ENCODE results near the gene COQ7. TPM values are rescaled to one million over a fixed set of nuclear protein-coding genes. Genes with fewer than 3 reads are reported as not detected.
A peak's percentile ranks its signal among the peaks of the same experiment; 100 is the strongest.

COQ7 gene
- total RNA-seq, 1 donor from 2014 or later: 15.5 TPM

DNA sequence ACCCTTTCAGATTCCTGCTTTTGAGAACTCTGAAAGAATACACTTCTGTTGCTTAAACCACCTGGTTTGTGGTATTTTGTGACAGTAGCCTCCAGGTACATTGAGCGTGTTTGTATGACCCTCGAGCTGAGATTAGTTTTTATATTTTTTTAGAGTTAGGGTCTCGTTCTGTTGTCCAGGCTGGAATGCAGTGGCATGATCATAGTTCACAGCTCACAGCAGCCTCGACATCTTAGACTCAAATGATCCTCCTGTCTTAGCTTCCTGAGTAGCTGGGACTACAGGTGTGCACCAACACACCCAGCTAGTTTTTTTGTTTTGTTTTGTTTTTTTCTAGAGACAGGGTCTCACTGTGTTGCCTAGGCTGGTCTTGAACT lies 41.9 kb downstream of the COQ7 start:
- no peaks in the 10 kb centered on the region for H3K27me3 ChIP-seq (ENCODE audit: control insufficient read depth, insufficient read depth, low read length)
- H3K36me3 ChIP-seq (ENCODE audit: control insufficient read depth, insufficient read depth, low read length): no peaks in the 10 kb centered on the region
- H3K4me3 ChIP-seq (ENCODE audit: low read depth, low read length): no peak overlapping the region
- TF ChIP-seq, protein P1, sequence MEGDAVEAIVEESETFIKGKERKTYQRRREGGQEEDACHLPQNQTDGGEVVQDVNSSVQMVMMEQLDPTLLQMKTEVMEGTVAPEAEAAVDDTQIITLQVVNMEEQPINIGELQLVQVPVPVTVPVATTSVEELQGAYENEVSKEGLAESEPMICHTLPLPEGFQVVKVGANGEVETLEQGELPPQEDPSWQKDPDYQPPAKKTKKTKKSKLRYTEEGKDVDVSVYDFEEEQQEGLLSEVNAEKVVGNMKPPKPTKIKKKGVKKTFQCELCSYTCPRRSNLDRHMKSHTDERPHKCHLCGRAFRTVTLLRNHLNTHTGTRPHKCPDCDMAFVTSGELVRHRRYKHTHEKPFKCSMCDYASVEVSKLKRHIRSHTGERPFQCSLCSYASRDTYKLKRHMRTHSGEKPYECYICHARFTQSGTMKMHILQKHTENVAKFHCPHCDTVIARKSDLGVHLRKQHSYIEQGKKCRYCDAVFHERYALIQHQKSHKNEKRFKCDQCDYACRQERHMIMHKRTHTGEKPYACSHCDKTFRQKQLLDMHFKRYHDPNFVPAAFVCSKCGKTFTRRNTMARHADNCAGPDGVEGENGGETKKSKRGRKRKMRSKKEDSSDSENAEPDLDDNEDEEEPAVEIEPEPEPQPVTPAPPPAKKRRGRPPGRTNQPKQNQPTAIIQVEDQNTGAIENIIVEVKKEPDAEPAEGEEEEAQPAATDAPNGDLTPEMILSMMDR (IDR thresholded peaks at IDR 0.05; ENCODE audit: insufficient read depth, low read length, severe bottlenecking): no peak
- FAIRE-seq: no peak
- DNase-seq (ENCODE audit: low read depth): no peak

DNA sequence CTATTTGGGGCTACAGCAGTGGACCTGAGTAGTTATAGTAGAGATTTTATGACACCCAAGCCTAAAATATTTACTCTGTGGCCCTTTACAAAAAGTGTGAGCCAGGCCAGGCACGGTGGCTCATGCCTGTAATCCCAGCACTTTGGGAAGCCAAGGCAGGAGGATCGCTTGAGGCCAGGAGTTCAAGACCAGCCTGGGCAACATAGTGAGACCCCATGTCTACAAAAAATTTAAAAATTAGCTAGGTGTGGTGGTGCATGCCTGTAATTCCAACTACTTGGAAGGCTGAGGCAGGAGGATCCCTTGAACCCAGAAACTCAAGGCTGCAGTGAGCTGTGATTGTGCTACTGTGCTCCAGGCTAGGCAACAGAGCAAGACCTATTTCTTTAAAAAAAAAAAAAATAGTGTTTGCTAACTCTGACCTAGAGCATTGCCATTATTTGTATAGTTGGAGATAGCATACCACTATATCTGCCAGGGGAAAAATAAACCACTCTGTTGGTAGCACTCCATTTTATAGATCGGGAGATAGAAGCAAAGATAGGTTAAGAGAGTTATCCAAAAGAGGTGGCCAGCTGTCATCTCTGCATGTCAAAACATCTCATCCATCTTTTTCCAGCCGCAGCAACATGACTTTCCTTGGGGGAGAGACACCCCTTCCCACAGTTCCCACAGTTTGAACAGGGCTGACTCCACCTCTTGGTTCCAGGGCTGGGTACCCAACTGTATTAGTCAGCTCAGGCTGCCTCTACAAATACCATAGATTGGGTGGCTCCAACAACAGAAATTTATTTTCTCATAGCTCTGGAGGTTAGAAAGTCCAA lies 43.3 kb downstream of the COQ7 start:
- no peak for FAIRE-seq
- no peak for DNase-seq (ENCODE audit: low read depth)
- Histone ChIP-seq H3K27me3 (ENCODE audit: control insufficient read depth, insufficient read depth, low read length) (no peaks in the 10 kb centered on the region), H3K36me3 (ENCODE audit: control insufficient read depth, insufficient read depth, low read length) (peaks cover 10% of the 10 kb centered on the region), H3K4me3 (ENCODE audit: low read depth, low read length) (no peak overlapping the region)
- TF ChIP-seq, protein P1 (IDR thresholded peaks at IDR 0.05; ENCODE audit: insufficient read depth, low read length, severe bottlenecking): no peak

DNA sequence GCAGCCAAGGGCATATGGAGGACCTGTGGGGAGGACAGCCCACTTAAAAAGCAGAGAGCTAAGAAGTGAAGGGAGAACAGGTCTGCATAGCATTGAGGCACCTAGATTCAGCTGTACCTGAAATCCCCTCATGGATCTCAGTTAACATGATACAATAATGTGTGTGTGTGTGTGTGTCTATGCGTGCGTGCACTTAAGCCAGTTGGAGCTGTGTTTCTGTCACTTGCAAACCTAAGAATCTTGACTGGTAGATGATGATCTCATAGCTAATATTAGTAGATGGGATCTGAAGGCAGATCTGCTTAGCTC lies 44.6 kb downstream of the COQ7 start:
- H3K27me3 ChIP-seq (ENCODE audit: control insufficient read depth, insufficient read depth, low read length): no peaks in the 10 kb centered on the region
- H3K4me3 ChIP-seq (ENCODE audit: low read depth, low read length): no peak overlapping the region
- FAIRE-seq (no peak), DNase-seq (ENCODE audit: low read depth) (no peak)
- TF ChIP-seq, protein P1 (IDR thresholded peaks at IDR 0.05; ENCODE audit: insufficient read depth, low read length, severe bottlenecking): no peak
- H3K36me3 ChIP-seq (ENCODE audit: control insufficient read depth, insufficient read depth, low read length): peaks cover 12% of the 10 kb centered on the region

DNA sequence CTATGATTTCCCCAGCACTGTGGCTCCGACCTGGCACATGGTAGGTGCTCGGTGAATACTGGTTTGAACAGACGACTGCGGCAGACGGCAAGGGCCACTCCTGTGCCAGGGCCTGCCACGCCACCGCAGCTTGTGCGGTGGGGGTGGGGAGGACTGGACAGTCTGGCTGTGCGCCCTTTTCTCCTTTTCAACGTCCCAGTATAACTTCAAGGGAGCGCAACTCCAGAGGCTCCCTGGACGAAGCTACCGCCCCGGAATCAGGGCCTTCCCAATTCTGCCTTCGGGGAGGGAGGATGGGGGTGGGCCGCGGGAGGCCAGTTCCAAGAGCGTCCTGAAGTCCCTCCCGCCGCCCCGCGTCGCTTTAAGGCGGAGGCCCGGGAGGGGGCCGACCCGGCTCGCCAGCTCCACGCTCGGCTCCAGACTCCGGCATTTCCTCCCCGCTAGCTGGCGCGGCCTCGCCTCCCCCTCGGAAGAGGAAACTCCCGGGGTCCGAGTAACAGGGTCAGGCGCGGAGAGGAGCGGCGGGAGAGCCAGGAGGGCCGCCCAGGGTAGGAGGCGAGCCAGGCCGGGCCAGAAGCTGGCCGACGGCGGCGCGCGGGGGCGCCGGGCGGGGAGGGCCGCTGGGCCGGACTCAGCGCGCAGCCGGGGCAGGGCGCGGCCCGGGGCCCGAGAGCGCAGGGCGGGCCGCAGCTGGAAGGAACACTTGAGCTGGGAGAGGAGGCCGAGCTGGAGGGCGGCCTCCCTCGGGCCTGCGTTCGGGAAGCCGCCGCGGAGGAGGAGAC lies 46.4 kb downstream of the COQ7 start, which contains the start of gene ITPRIPL2:
ITPRIPL2 (plus strand) TSS at position 388 of the 782 bp plus-strand sequence. CDS start 498 bp downstream, outside the sequence.
- peaks cover 12% of the 10 kb centered on the region for H3K36me3 ChIP-seq (ENCODE audit: control insufficient read depth, insufficient read depth, low read length)
- no peaks in the 10 kb centered on the region for H3K27me3 ChIP-seq (ENCODE audit: control insufficient read depth, insufficient read depth, low read length)
- DNase-seq (ENCODE audit: low read depth): peak; percentile 43
- peak within 1 kb of the TSS; percentile 51 for H3K4me3 ChIP-seq (ENCODE audit: low read depth, low read length)
- no peak for FAIRE-seq
- TF ChIP-seq, protein P1 (IDR thresholded peaks at IDR 0.05; ENCODE audit: insufficient read depth, low read length, severe bottlenecking): no peak

GRCh38 chr16:19114359-19115147 lies 47.1 kb downstream of the COQ7 start:
- TF ChIP-seq, protein P1 (IDR thresholded peaks at IDR 0.05; ENCODE audit: insufficient read depth, low read length, severe bottlenecking): peak; percentile 17
- DNase-seq (ENCODE audit: low read depth) (peak; percentile 15), FAIRE-seq (no peak)
- Histone ChIP-seq H3K36me3 (ENCODE audit: control insufficient read depth, insufficient read depth, low read length) (peaks cover 12% of the 10 kb centered on the region), H3K4me3 (ENCODE audit: low read depth, low read length) (peak overlapping the region; percentile 51), H3K27me3 (ENCODE audit: control insufficient read depth, insufficient read depth, low read length) (no peaks in the 10 kb centered on the region)
